Fibroblast of gingiva (primary cell): ENCODE data around the gene SDS.

Experiments used
- DNase-seq: peaks from one replicate; pipeline ENCODE4 v3.0.0-alpha.2; 2011; ENCODE audit warnings: low read depth

SDS gene

GRCh38 chr12:113403435-113404415 is at the start of gene SDS:
TSS of gene SDS (minus strand) at chr12:113403887. CDS start at chr12:113399708, 4,179 bp downstream.
- DNase-seq: no peak

- DNase-seq: no peak
Measured at GRCh38 chr12:113453330-113453729, 49.6 kb upstream of the SDS start.

GRCh38 chr12:113452458-113452857 is 48.8 kb upstream of the SDS start:
- DNase-seq: no peak

- DNase-seq: no peak
Measured at GRCh38 chr12:113449839-113450238, 46.2 kb upstream of the SDS start.

- DNase-seq: no peak
Measured at GRCh38 chr12:113449299-113449698, 45.6 kb upstream of the SDS start.

GRCh38 chr12:113448873-113449272 is 45.2 kb upstream of the SDS start:
- DNase-seq: no peak

- DNase-seq: no peak
Measured at GRCh38 chr12:113445544-113446171, 42.0 kb upstream of the SDS start.

GRCh38 chr12:113443030-113443539 is 39.4 kb upstream of the SDS start:
- DNase-seq: no peak

- DNase-seq: no peak
Measured at GRCh38 chr12:113440947-113441782, 37.5 kb upstream of the SDS start.

- no peak for DNase-seq
Measured at GRCh38 chr12:113440336-113440735, 36.6 kb upstream of the SDS start.

- DNase-seq: no peak
Measured at GRCh38 chr12:113439606-113440030, 35.9 kb upstream of the SDS start.

GRCh38 chr12:113439301-113439597 is 35.6 kb upstream of the SDS start:
- no peak for DNase-seq

GRCh38 chr12:113438523-113439300 is 35.0 kb upstream of the SDS start:
- no peak for DNase-seq

GRCh38 chr12:113437729-113438100 is 34.0 kb upstream of the SDS start:
- DNase-seq: no peak

- DNase-seq: no peak
Measured at GRCh38 chr12:113436993-113437728, 33.5 kb upstream of the SDS start.

- DNase-seq: no peak
Measured at GRCh38 chr12:113436586-113436985, 32.9 kb upstream of the SDS start.

GRCh38 chr12:113435367-113435766 is 31.7 kb upstream of the SDS start:
- DNase-seq: no peak

- DNase-seq: no peak
Measured at GRCh38 chr12:113432986-113433385, 29.3 kb upstream of the SDS start.

GRCh38 chr12:113428482-113428881 is 24.8 kb upstream of the SDS start:
- no peak for DNase-seq

- no peak for DNase-seq
Measured at GRCh38 chr12:113427882-113428281, 24.2 kb upstream of the SDS start.

GRCh38 chr12:113425960-113426453 is 22.3 kb upstream of the SDS start:
- DNase-seq: no peak
